Inflammatory macrophage treated with lipopolysaccharide for 1 hour (primary cell): ENCODE data around the gene MREG.

Source experiments
- DNase-seq, 2 donors: peaks; one replicate each; pipeline ENCODE4 v3.0.0-alpha.2; 2020 to 2022

Gene MREG

GRCh38 chr2:215915441-215915840 is 97.9 kb downstream of the MREG start:
- no peak for DNase-seq

DNA sequence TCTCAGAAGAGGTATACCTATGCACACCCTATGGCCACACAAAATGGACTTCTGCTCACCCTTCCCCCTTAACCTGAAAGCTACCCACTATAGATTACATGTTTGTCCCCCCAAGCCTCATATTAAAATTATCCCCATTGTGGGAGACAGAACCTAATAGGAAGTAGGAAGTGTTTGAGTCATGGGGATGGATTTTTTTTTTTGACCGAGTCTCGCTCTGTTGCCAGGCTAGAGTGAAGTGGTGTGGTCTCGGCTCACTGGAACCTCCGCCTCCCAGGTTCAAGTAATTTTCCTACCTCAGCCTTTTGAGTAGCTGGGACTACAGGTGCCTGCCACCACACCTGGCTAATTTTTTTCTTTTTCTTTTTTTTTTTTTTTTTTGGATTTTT is 98.6 kb downstream of the MREG start:
- no peak for DNase-seq

DNA sequence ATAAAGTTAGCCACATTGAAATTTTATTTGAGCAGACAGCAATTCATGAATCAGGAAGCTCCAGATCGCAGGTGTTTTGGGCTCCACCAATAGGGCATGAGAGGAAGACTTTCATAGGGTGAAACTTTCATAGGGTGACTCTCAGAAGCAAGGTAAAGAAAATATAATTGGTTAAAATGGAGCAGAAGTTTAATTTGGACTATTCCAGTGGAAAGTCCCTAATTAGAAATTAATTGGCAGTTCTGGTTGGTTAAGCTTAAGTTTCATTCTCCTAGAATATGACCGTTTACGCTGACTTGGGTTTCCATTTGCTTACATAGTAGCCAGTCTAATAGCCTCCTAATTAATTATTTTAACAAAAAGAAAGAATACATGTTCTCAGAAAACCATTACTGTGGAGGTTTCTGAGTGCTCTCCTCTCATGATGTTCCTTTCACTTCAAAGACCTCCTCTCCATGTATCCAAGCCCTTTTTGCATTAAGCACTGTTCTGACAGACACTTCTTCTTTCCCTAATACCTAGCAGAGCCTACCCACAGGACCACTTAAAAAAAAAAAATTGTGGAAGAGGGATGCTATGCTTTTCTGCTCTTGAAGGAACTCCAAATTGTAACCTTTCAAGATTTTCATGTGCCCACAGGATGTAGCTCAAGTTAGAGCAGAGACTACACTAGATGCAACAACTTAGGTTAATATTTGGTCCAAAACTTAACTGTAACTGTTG is 99.1 kb downstream of the MREG start:
- no peak for DNase-seq

DNA sequence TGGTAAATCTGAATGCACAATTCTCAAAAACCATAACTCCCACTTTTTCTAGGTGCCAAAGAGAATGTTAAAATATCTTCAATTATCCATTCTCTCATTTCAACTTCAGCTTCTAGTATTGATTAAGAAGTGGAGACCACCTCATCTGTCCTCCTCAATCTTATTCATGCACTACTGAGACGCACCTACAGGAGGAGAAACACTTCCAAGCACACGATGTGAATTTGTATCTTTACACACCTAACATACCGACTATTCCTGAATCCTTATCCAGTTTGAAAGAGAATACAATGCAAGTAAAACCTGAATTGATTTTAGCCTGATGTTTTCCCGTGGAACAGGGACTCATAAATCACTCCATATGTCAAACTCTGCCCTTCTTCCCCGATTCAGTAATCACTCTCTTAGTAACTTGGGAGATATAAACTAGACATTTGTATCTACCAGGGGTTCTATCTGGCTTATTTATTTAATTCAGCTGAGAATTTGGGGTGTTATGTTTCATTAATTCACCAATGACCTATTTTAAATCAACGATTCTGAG is 101.0 kb downstream of the MREG start:
- DNase-seq: no peak

DNA sequence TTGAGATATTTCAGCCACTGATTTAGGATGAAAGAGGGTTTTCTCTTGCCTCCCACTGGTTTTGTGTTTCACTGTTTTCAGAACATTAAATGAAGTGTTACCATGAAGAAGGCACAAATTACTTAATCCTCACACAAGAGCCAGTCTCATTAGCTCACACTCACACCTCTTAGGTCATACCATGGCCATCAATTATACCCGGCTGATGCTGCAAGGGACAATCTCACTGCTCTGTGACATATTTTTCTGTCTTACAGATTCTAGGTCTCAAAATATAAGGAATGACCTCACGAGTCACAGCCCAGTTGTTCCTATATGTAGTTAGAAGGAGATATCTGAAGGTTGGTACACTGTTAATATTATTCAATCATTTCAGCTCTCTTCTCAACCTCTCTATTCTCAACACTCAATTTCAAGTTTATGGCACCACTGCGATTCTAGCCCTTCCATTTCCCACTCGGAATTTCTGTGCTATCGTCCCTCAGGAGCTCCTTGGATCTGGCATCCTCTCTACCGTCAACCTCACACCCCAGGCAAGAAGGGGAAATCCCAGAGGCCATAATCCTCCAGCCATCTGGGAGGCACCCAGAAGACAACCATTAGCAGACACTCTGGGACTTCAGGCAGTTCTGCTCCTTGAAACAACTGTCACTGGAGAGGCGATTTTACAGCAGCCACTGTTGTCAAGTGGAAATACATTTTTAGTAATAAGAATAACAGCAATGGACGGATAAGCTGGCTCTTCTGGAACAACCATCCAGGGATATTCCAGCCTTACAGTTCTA is 101.9 kb downstream of the MREG start:
- DNase-seq: no peak

- DNase-seq: no peak
Measured at GRCh38 chr2:215910180-215910579, 103.2 kb downstream of the MREG start.

DNA sequence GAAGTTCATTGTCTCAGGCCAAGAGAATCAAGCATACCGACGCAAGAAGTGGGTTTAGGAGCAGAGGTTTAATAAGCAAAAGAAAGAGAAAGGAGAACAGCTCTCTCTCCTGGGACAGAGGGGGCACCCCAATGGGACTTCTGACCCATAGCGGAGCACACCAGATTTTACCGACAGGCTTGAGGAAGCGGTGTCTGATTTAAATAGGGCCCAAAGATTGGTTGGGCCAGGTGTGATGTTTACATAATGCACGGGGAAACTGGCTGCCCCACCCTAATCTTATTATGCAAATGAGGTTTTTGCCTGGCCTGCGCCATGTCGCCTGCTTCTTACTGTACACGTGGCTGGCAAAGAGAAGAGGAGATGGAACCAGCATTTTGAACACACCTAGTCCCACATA is 106.2 kb downstream of the MREG start:
- no peak for DNase-seq

- DNase-seq: no peak
Measured at GRCh38 chr2:215906458-215906857, 106.9 kb downstream of the MREG start.

DNA sequence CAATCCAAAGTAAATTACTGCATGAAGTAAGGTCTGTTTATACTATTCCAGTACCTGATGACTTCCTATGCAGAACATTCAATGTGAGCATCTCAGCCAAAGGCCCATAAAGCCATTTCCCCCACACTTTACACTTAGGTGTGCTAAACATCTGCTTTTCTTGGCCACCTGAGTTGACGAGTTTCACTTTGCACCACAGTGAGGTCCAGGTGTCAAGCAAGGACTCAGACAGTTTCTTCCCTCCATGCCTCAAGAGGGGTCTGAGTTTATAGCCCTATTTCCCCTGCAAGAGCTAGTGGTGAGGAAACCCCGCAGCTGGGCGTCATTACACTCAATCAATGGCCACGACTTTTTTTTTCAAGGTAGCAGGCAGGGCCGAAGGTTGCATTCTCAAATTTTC is 107.7 kb downstream of the MREG start:
- DNase-seq: no peak

DNA sequence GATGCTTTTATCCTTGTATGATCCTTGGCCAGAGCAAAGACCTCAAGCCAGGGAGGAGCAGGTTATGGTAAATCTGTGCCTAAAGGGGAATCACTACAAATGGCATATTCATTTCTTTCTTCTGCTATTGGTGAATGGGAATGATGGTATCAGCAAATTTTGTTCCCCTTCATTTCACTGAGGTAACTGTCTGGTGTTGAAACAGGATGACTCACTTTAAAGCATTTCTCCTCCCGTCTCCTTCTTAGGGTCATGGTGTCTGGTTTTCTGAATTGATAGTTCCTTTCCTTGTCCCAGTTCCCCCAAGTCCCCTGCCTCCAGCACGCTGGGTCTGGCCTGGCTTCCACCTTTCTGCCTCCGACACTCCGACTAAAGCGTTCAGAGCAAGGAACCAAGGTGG is 109.2 kb downstream of the MREG start:
- DNase-seq: peak; percentile 89 to 92

DNA sequence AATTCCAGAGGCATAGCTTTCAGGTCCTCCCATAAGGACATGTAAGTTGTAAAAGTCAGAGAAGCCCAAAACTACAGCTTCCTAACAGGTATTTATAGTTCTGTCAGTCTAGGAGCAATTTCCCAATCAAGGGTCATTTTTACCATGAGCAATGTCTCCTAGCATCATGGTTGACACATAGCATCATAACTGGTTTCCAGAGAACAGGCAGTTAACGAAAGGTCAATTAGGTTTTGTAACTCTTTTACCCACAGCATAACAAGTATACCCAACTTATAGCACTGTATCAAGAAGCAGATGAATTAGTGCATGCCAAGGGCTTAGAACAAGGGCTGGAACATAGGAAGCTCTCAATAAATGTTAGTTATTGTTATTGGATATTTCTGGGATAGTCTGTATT is 110.1 kb downstream of the MREG start:
- peak; percentile 73 to 80 for DNase-seq

DNA sequence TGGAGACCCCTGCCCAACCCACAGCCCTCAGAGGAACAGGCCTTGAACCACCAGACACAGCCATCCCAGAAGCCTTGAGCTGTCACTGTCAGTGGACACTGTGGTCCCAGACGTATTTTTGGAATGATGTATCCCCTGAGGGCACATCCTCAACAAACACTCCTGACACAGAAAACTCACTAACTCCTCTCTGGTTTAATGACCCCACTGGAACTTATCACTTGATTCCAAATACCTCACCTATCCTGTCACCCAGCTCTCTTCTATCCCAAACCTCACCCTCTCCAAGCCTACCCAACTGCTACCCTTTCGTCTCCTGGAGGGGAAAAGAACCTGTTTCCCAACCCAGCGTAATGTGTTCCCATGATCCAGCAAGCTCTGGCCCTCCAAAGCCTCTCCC is 111.6 kb downstream of the MREG start:
- no peak for DNase-seq

DNA sequence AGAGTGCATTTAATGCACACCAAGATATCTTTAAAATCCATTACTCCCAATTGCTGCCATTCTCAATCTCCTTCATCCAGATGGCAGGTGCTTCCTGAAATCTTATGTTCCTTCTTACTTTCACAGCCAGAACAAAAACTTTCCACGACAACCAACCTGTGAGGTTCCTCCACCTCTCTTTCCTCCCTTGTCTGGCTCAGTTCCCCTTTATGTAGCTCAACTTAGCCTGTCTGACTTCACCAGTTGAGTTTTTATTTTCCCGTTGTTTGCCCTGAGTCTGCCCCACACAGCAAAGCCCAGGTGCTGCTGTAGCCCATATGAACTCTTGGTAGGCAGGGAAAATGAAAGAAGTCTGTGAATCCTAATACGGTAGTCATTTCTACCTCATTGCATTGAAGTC is 112.5 kb downstream of the MREG start:
- DNase-seq: peak in 1 of 2 donors; percentile 46

- peak; percentile 99 to 100 for DNase-seq
Measured at GRCh38 chr2:215900203-215900611, 113.1 kb downstream of the MREG start.

DNA sequence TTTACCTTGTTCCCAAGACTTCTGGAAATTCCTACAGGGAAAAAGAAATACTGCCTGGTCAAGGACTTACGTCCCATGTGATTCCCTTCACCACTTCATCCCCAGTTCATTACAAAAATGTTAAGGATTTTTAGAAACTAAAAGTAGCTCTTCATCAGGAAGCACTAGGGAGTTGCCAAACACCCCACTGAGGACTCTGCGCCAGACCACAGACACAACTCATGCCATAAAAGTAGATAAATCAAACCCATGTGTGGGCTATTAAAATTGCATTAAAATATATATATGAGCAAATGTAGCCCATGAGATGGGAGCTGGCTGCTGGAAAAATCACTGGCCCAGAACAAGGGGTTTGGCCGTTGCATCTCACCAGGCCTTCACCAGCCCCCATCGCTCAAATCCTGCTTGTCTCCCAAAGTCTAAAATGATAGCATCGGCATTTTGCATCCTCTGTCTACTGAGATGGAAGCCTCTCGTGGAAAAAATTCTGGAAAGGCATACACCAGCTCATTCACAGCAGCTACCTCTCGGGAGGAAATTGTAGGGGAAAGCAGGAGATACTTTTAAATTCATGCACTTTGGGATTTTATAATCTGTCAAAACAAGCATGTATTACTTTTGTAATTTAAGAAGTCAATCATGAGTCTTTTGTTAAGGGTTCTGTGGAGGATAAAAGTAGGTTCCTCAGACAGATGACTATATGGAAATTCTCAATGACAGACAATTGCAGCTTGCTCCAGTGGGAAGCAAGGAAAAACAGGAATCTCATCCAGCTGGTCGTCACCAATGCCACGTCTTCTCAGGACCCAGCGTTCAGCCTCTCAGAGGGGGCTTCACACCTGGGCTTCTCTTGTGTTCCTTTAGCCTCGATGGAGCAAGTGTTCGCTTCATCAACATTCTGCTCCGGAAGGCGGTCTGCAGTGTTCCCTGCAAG is 113.9 kb downstream of the MREG start:
- no peak for DNase-seq

- DNase-seq: no peak
Measured at GRCh38 chr2:215898363-215898762, 115.0 kb downstream of the MREG start.

DNA sequence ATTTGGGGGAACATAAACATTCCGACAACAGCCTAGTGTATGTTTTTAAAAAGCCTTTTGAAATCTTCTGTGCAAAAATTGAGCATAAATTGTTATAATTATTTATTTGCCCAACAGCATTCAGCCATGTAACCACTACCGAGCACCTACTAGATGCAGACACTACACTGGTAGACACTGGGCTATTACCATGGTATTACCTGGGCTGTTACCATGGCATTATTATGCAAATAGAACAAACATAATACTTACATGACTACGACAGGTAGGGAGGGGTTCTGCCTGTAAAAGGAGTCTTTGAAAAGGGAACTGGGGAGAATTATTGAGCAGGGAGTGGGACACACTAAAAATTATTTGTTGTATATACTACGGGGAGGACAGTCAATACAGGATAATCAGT is 116.4 kb downstream of the MREG start:
- no peak for DNase-seq

- DNase-seq: no peak
Measured at GRCh38 chr2:215895330-215895729, 118.0 kb downstream of the MREG start.
